Right renal cortex interstitium (tissue), 3 donors: Measurements from ENCODE around the gene CENPP. TPM values are rescaled to one million over a fixed set of nuclear protein-coding genes. Genes with fewer than 3 reads are reported as not detected.
"Not testable (repeated sequence)": the region's sequence is repeated elsewhere in the genome, so short reads cannot be mapped to it uniquely, and the experiment has no call there.

Experiments
- DNase-seq, 3 donors: peaks; one replicate each; pipeline ENCODE4 v3.0.0-alpha.2; 2013; ENCODE audit warnings: low read depth in 3 of 3, low spot score in 2 of 3
- polyA plus RNA-seq, 3 donors: library from polyadenylated mRNA; unstranded; fragments of 120-200 nt; gene quantifications; one replicate each; pipeline ENCODE4 v1.2.1, GENCODE V29; 2013; ENCODE audit not compliant: insufficient read length in 3 of 3

The CENPP gene
- polyA plus RNA-seq, 3 donors: 5.7 to 7.7 (median 6.3) TPM

DNA sequence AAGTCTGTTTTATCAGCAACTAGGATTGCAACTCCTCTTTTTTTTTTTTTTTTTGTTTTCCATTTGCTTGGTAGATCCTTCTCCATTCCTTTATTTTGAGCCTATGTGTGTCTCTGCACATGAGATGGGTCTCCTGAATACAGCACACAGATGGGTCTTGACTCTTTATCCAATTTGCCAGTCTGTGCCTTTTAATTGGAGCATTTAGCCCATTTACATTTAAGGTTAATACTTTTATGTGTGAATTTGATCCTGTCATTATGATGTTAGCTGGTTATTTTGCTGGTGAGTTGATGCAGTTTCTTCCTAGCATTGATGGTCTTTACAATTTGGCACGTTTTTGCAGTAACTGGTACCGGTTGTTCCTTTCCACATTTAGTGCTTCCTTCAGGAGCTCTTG, 246.1 kb downstream of the CENPP start:
- not testable (repeated sequence) for DNase-seq

DNA sequence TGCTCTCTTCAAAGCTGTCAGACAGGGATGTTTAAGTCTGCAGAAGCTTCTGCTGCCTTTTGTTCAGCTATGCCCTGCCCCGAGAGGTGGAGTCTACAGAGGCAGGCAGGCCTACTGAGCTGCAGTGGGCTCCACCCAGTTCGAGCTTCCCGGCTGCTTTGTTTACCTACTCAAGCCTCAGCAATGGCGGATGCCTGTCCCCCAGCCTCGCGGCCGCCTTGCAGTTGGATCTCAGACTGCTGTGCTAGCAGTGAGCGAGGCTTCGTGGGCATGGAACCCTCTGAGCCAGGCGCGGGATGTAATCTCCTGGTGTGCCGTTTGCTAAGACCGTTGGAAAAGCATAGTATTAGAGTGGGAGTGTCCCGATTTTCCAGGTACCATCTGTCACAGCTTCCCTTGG, 247.9 kb downstream of the CENPP start:
- DNase-seq: not testable (repeated sequence)

DNA sequence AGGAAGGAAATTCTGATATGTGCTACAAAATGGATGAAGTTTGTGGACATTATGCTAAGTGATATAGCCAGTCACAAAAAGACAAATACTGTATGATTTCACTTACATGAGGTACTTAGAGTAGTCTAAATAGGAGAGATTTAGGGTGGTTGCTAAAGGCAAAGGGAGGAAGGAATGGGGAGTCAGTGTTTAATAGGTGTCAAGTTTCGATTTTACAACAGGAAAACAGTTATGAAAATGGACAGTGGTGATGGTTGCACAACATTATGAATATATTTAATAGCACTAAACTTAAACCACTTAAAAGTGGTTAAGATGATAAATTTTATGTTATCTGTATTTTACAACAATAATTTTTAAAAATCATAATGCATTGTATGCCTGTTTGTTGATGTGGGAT, 250.4 kb downstream of the CENPP start:
- no peak for DNase-seq

DNA sequence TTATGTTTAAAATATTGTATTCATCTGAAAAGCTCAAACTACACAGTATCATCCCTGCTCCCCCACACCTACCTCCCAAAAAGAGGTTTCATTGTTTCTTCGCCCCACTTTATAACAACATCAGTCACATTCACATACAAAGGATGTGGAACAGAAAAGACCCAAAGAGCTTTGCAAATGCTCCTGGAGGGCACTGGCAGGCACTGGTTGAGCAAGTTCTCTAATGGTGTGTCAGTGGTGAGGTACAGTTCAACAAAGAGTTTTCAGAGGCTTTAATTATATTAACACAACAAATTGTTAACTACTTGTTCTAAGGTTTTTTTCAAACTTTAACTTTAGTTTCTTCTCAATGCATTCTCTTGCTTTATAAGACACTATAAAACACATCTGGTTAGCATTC, 264.2 kb downstream of the CENPP start:
- DNase-seq: no peak

DNA sequence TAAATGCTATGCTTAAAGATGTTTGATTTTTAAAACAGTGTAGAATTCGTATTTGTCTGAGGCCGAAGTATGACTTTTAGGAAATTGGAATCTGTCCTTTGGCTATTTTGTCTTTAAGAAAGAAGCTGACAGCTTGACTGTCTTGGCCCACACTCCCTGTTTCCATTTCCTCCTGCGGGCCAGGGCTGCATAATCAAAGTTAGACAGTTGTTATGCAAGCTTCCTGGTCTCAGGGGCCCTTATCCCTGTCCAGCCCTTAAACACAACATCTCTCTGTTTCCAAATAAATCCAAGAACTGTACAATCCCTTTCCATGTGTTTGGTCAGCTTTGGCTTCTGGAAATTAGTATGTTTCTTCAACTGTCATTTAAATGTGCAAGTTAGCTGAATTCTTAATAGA, 264.6 kb downstream of the CENPP start:
- no peak for DNase-seq

DNA sequence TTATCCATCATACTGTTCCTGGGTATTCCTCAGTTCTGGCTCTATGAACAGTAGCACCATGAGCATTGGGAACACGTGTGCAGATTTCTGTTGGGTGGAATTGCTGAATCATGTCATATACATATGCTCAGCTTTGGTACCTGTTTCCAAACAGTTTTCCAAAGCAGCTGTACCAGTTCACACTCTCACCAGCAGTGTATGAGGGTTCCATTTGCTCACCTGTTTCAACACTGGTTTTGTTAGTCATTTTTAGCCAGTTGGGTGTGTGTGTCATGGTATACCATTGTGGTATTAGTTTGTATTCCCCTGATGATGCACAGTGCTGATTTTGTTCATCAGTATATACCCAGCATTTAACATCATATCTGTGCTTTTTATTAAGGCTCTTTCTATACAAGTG, 266.8 kb downstream of the CENPP start:
- no peak for DNase-seq

DNA sequence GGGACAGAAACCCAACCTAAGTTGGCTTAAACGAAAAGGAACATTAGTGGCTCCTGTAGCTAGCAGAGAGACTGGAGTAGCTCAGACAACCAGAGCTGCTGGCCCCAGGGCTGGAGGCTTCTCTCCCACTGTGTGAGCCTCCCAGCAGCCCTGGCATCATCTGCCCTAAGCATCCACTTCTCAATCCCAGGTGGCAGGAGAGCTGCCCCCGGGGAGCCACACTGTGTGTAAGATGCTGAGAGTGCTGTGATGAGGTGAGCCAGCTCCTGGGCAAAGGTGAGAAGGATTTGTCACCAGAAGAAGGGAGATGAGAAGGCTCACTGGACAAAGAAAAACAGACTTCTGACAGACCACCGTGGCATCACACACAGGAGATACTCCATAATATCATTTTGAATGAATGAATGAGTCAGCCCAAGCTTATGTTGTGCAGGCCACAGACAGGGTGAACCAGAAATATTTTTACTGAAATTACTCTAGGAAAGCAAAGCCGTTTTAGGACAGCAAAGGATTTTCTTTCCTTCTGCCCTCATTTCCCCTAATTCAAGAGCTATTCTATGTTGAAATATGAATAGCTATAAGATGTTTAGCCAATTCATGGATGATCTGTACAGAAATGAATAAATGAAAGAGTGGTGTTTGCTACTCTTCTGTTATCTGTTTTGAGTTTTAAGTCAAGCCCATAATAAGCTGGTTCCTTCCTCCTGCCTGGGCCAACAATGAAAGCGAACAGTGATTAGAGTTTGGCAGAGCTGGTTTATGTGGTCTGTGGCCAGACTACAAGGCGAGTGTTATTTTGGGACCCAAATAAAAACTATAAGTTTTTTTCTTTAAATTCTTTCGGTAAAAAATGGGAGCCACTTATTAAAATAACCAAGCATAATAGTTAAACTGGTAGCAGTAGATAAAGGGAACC, 267.5 kb downstream of the CENPP start:
- DNase-seq: no peak

DNA sequence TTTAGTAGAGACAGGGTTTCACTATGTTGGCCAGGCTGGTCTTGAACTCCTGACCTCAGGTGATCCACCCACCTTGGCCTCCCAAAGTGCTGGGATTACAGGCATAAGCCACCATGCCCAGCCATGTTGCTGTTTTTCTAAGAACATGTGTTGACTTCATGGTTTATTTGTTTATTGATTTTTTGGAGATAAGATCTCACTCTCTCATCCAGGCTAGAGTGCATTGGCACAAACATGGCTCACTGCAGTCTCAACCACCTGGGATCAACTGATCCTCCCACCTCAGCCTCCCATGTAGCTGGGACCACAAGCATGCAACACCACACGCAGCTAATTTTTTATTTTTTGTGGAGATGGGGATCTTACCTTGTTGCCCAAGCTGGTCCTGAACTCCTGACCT, 269.3 kb downstream of the CENPP start:
- DNase-seq: not testable (repeated sequence)

DNA sequence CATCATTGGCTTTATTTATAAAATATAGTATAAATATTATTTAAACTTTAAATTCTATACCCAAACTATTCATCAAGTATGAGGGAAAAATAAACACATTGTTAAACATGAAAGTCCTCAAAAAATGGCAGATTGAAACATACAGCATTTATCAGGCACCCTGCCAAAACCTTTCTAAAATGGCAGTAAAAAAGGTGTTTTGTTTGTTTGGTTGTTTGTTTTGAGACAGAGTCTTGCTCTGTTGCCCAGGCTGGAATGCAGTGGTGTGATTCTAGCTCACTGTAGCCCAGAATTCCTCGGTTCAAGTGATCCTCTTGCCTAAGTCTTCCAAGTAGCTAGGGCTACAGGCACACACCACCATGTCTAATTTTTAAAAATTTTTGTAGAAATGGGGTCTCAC, 270.2 kb downstream of the CENPP start:
- DNase-seq: no peak

DNA sequence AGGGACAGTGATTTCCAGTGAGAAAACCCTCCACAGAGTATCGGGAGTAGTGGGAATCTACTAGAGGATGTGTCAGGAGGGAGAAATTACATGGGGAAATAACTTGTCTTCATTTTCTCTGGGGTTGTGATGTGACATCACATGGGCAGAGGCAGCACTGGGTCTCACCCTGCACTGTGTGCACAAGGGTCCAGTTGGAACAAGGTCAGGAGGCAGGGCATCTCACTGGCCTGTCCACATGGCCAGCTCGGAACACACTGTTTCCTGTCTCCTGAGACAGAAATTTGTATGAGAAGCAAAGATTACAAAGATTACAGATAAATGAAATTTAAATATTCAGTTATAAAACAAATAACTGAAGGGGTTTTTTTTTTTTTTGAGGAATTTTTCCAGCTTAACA, 272.6 kb downstream of the CENPP start:
- DNase-seq: no peak

DNA sequence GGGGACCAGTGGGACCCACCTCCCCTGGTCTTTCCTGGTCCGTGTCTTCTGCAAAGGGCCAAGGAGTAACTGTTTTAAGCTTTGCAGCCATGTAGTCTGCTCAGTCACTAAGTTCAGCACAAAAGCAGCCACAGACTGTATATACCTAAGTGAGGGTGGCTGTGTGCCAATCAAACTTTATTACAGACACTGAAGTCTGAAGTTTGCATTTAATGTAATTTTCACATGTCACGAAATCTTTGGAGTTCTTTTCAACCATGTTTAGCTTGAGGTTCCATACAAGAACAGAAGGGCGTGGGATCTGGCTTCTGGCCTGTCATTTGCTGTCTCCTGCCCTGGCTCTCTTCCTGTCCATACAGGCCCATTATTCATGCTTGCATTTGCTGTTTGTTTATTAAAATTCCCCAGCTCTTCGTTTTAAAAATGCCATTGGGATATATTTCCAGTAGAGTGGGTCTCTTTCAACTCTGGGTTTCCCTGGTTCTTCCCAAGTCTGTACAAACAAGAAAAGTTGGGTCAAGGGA, 274.2 kb downstream of the CENPP start:
- no peak for DNase-seq

DNA sequence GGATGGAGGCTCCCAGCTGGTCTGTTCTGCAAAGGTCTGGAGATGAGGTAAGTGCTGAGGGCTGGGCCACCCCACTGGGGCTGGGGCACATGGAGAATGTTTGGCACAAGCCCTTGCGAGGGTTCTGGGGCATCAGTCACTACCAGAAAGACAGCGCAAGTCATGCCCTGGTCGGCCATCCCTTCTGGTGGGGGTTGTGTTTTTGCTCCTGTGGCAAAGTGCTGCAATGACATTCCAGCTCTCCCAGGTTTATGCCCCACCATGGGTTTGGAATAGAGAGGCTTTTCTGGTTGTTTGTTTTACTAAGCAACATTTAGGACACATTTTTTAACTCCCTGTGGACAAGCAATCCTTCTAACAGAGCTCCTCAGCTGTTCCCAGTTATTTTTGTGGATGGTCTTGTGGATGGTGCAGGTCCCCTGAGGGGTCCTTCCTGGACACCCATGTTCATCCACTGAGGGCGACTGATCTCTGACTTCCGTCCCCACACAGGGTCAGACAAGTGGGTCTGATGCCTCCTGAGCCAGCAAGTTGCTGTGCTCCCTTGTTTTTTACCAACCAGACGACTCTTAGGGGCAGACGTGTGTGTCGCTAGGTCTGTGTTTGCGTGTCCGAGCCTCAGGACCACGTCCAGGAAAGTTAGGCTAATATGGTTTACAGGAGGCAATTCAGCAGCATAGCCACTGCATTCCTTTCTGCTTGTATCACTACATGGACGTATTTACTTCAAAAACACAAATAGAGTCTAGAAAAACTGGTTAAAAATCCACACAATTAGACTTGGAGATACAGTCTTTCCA, 274.9 kb downstream of the CENPP start:
- no peak for DNase-seq

DNA sequence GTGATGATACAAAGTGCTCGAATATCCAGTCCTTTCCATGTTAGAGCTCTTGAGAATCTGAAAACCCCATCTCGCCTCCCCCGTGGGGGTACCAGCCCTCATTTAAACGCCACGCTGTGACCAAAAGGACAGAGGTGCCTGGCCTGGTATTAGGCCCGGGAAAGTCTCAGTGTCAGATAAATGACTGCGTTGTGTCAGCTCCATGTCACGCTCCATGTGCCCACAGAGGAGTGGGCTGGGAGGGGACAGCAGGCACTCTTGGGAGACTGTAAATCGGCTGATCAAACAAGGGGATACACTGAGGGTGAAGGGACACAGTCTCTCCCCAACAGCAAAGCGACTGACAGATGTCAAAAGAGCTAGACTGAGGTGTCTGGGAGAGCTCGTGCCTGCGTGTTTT, 275.7 kb downstream of the CENPP start:
- DNase-seq: no peak

DNA sequence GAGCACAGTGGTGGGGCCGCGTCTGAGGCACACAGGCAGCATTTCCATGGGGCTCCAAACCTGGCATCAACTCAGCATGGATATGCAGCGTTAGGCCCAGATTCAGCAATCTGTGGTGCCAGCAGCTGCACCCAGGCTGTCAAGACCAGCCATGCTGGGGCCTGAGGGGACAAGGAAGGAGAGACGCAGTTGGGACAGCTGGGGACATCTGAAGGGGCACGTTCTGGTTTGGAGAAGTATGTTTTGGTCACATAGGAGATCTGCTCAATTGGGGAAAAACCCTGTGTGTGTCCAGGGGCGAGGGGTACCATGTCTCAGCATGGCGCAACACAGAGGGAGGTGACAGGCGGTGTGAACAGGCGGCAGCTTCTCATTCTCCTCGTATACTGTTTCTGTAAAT, 276.7 kb downstream of the CENPP start:
- DNase-seq: no peak

DNA sequence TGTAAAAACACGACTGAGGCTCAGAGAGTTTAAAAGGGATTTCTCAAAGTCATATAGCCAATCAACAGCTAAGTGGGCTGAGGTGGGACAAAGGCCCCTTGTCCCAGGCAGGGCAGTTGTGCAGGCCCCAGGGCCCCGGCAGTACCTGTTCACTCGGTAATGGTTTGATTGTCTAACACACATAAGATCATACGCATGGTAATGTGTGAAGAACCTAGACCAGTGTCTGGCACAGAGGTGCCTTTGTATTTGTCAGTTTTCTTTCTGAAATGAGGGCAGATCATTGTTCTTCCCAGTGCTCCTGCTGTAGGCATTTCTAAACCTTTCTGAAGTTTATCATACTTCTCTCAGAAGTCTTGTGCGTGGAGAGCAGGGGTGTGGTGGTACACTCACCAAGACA, 277.3 kb downstream of the CENPP start:
- no peak for DNase-seq

DNA sequence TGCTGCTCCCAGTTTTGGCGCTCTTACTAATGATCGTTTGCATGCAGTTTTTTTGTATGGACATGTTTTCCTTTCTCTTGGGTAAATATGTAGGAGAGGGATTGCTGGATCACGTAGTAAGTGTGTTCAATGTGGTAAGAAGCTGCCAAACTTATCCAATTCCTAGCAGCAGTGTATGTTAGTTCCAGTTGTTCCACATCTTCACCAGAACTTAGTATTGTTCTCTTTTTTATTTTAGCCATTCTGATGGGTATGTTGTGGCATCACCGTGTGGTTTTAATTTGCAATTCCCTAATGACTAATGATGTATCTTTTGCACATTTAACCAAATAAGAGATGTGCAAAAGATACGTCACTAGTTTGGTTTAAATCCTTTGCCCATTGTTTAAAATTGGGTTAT, 278.2 kb downstream of the CENPP start:
- no peak for DNase-seq

DNA sequence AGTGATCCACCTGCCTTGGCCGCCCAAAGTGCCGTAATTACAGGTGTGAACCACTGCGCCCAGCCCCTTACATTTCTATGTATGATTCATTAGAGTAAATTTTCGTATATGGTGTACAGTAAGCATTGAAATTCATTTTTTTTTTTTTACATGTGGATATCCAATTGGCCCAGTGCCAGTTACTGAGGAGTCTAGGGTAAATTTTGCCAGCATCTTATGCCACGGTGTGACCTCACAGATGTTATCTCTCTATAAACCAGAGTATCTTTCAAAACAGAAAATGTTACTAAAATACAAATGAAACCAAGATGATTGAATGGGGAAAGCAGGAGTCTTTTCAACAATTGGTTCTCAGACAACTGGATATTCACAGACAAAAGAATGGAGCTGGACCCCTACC, 279.5 kb downstream of the CENPP start:
- no peak for DNase-seq

DNA sequence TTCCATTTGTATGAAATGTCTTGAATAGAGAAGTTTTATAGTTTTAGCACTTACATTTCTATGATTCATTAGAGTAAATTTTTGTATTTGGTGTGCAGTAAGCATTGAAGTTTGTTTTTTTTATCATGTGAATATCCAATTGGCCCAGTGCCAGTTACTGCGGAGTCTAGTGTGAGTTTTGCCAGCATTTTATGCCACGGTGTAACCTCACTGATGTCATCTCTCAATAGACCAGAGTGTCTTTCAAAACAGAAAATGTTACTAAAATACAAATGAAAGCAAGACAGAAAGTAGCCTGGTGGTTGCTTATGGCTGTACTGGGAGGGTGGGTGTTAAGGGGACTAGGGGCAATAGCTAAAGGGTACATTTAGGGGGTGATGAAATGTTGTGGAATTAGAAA, 281.3 kb downstream of the CENPP start:
- DNase-seq: no peak

DNA sequence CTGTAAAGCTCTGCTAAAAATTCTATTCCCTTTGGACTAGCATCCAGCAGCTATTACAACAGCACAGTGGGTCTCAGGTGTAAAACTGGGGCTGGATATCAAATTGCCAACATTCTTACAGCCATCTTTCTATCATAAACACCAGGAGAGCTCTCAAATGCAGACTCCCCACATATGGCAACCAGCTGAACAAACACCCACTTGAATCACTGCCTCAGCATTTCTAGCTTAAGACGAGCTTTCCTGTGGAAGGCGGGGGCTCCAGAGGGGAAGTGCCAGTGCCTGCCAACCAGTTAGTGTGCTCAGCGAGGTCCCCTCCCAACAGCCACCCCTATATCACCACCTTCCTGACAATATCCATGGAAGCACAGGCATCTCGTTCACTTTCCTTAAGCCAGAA, 282.0 kb downstream of the CENPP start:
- no peak for DNase-seq

DNA sequence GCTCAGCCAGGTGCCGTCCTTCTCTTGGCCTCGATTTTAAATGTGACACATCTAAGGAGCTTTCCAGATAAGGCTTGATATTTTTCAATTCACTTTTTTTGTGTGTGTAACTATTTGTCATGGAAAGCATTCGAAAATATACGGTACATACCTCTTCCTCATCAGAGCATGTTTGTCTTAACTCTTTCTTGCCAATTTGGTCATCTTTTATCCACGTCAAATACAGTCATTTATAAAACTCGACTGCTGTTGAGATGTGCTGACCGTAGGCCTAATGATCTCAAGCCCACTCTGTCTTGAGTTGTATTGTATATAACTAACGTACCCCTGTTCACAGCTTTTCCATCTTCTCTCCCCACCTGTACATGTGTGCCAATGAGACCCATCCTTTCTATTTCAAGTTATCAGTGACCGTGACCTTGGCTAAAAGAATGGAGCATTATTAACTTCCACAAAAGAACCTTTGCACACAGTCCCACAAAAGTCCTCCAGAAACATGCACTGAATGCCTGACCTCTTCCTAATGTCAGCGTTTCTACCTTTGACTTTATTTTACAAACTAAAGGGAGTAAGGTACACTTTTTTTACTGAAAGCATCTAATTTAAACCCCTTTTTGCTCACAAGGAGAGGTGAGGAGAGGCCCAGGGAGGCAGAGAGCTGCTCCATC, 282.6 kb downstream of the CENPP start:
- no peak for DNase-seq

DNA sequence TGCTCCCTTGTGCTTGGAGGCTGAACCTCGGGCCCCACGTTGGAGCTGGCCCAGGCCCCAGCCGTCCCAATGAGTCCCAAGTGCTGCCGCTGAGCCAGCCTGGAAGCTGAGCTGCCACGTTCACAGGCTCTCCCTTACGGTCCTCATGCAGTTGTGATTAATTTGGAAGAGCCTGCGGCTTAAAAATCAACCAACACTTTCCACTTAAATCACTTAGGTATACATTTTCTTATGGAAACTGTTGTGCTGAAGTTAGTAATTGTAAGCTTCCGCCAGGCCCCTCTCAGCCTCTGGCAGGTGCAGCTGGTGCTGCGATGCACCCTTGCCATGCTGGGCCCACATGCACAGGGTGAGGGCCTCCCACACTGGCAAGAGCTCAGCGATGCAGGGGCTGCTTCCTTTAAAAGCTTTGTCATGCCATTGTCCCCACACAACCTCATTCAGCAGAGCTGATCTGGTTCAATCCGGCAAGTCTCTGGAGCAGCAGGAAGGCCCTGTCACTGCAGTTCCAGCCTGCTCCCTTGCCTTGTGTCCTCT, 283.2 kb downstream of the CENPP start:
- no peak for DNase-seq
